Measurements from ENCODE around the gene KAZN.

DNA sequence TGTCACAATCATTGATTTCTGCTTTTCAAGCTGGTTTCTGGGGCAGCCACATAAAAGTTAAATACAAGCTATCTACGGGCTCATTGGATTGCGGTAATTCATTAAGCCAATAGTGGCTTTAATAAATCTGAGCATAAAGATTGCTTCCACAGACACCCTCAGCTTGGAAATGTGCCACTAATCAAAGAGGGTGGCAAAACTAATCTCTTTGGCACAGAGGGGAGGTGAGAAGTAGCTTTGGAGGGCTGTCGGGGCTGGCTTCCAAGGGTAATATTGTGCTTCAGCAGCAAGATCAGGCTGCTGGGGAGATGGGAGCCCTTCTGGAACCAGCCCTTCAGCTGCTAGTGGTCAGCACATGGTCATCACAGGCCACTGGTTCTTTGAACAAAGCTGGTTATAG is 21.2 kb upstream of the KAZN start:
- TF ChIP-seq, protein P1, sequence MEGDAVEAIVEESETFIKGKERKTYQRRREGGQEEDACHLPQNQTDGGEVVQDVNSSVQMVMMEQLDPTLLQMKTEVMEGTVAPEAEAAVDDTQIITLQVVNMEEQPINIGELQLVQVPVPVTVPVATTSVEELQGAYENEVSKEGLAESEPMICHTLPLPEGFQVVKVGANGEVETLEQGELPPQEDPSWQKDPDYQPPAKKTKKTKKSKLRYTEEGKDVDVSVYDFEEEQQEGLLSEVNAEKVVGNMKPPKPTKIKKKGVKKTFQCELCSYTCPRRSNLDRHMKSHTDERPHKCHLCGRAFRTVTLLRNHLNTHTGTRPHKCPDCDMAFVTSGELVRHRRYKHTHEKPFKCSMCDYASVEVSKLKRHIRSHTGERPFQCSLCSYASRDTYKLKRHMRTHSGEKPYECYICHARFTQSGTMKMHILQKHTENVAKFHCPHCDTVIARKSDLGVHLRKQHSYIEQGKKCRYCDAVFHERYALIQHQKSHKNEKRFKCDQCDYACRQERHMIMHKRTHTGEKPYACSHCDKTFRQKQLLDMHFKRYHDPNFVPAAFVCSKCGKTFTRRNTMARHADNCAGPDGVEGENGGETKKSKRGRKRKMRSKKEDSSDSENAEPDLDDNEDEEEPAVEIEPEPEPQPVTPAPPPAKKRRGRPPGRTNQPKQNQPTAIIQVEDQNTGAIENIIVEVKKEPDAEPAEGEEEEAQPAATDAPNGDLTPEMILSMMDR (IDR thresholded peaks at IDR 0.05; ENCODE audit: insufficient read depth, low read depth, low read length): no peak
- no peak for TF ChIP-seq EZH2 (IDR thresholded peaks at IDR 0.05; ENCODE audit: insufficient read depth, low read length)
